Neural cell (in vitro differentiated cells): ENCODE data around the gene SLC12A5. TPM values are rescaled to one million over a fixed set of nuclear protein-coding genes. Genes with fewer than 3 reads are reported as not detected.

ENCODE experiments used
- H2AFZ ChIP-seq: fragments of 200-600, 300-800 bp; sonication (generic), shearing (Covaris generic); 2 replicates; pipeline ENCODE4 v1.6.0; 2014; ENCODE audit warnings: low read depth, mild to moderate bottlenecking, antibody characterized with exemption, low read length, moderate library complexity
- H3F3A ChIP-seq: fragments of 200-600 bp; shearing (Covaris generic); 2 replicates; pipeline ENCODE4 v1.6.1; 2016; ENCODE audit warnings: mild to moderate bottlenecking, moderate library complexity, mixed read lengths, antibody characterized with exemption, low read length; ENCODE audit not compliant: insufficient read depth, poor library complexity, severe bottlenecking
- H3K27ac ChIP-seq: fragments of 200-600, 300-800 bp; sonication (generic), shearing (Covaris generic); 2 replicates; pipeline ENCODE4 v1.5.1; 2014; ENCODE audit warnings: mild to moderate bottlenecking, low read length, moderate library complexity
- H3K27me3 ChIP-seq: fragments of 300-800, 200-600 bp; sonication (generic), shearing (Covaris generic); 2 replicates; pipeline ENCODE4 v1.6.0; 2014; ENCODE audit warnings: mild to moderate bottlenecking, low read depth, low read length, moderate library complexity; ENCODE audit not compliant: insufficient read depth
- H3K36me3 ChIP-seq: fragments of 300-800, 200-600 bp; sonication (generic), shearing (Covaris generic); 2 replicates; pipeline ENCODE4 v1.5.1; 2014; ENCODE audit warnings: mild to moderate bottlenecking, antibody characterized with exemption, low read length, moderate library complexity; ENCODE audit not compliant: insufficient read depth
- H3K4me2 ChIP-seq: fragments of 300-800, 200-600 bp; sonication (generic), shearing (Covaris generic); 2 replicates; pipeline ENCODE4 v1.6.0; 2014; ENCODE audit warnings: mild to moderate bottlenecking, low read length
- H3K4me3 ChIP-seq: fragments of 300-800, 200-600 bp; sonication (generic), shearing (Covaris generic); 2 replicates; pipeline ENCODE4 v1.5.1; 2014; ENCODE audit warnings: mild to moderate bottlenecking, low read length, moderate library complexity
- H3K79me2 ChIP-seq: fragments of 200-600 bp; shearing (Covaris generic); replicated peaks from 2 replicates; pipeline ENCODE4 v1.6.0; 2014; ENCODE audit warnings: mild to moderate bottlenecking, low read length, moderate library complexity; ENCODE audit not compliant: insufficient read depth
- H3K9ac ChIP-seq: fragments of 300-800, 200-600 bp; sonication (generic), shearing (Covaris generic); 2 replicates; pipeline ENCODE4 v1.6.1; 2016; ENCODE audit warnings: mild to moderate bottlenecking, low read length, mixed read lengths
- H3K9me2 ChIP-seq: fragments of 200-600 bp; shearing (Covaris generic); 2 replicates; pipeline ENCODE4 v1.6.1; 2016; ENCODE audit warnings: mild to moderate bottlenecking, low read length, mixed read lengths; ENCODE audit not compliant: insufficient read depth
- H3K9me3 ChIP-seq: fragments of 200-600, 300-800 bp; sonication (generic), shearing (Covaris generic); 2 replicates; pipeline ENCODE4 v1.6.1; 2016; ENCODE audit warnings: mild to moderate bottlenecking, mixed run types, low read length, moderate library complexity, mixed read lengths
- H4K20me1 ChIP-seq: fragments of 200-600 bp; shearing (Covaris generic); 2 replicates; pipeline ENCODE4 v1.6.1; 2016; ENCODE audit warnings: mild to moderate bottlenecking, mixed run types; ENCODE audit not compliant: insufficient read depth
- EP300 ChIP-seq: fragments of 450-650 bp; conservative IDR thresholded peaks from 2 replicates; pipeline ENCODE4 v1.6.1; 2014; ENCODE audit warnings: antibody characterized with exemption, mild to moderate bottlenecking, moderate library complexity; ENCODE audit not compliant: poor library complexity, severe bottlenecking
- EZH2 ChIP-seq: fragments of 200-600, 300-800 bp; shearing (Covaris generic), sonication (generic); IDR thresholded peaks from 2 replicates; pipeline ENCODE4 v1.6.1; 2014; ENCODE audit warnings: antibody characterized with exemption, low read length, borderline replicate concordance, mild to moderate bottlenecking; ENCODE audit not compliant: insufficient read depth, poor library complexity, severe bottlenecking
- MXI1 ChIP-seq: fragments of 450-650 bp; conservative IDR thresholded peaks from 2 replicates; pipeline ENCODE4 v1.6.1; 2014; ENCODE audit warnings: antibody characterized with exemption, mild to moderate bottlenecking; ENCODE audit not compliant: poor library complexity, severe bottlenecking
- POLR2AphosphoS5 ChIP-seq: IDR thresholded peaks from 2 replicates; pipeline ENCODE4 v1.6.1; 2012
- RAD21 ChIP-seq: fragments of 450-650 bp; conservative IDR thresholded peaks from 2 replicates; pipeline ENCODE4 v1.6.1; 2014; ENCODE audit warnings: antibody characterized with exemption, mild to moderate bottlenecking, moderate library complexity
- SMC3 ChIP-seq: fragments of 450-650 bp; conservative IDR thresholded peaks from 2 replicates; pipeline ENCODE4 v1.6.1; 2014; ENCODE audit warnings: antibody characterized with exemption, mild to moderate bottlenecking, moderate library complexity; ENCODE audit not compliant: poor library complexity
- TAF1 ChIP-seq: IDR thresholded peaks from 2 replicates; pipeline ENCODE4 v1.6.1; 2012; ENCODE audit warnings: low read depth
- polyA plus RNA-seq: library from polyadenylated mRNA; depleted of rRNA; stranded (reverse); fragments of >200 nt; gene quantifications from 2 replicates; pipeline ENCODE4 v1.2.3, GENCODE V29; 2014
- TF ChIP-seq, protein P1 (sequence below): IDR thresholded peaks from 2 replicates; pipeline ENCODE4 v1.6.1; 2012; ENCODE audit warnings: borderline replicate concordance

The SLC12A5 gene
- polyA plus RNA-seq, 1 donor from 2014 or later, result 53.1 TPM

DNA sequence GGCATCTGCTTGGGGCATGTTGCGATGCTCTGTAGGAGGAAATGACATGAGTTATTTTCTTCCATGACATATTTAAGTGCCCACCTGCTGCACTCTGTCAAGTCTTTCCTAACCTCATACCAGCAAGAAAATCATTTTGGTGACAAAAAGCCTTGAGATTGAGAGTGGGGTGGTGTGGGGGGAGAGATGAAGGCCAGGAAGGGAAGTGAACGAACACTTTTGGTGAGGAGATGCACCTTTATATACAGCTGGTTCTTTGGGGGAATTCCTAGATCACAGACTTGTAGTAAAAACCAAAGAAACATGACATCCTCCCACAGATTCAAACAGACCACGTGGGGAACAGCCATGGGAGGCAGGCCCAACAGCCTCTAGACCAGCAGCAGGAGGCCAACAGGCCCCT lies 34.6 kb downstream of the SLC12A5 start:
- Histone ChIP-seq H4K20me1 (no peaks in the 10 kb centered on the region), H3K36me3 (peaks cover 18% of the 10 kb centered on the region), H3K9ac (no peak overlapping the region), H3K27ac (no peak overlapping the region), H3K79me2 (no peaks in the 10 kb centered on the region), H3K4me3 (no peak overlapping the region), H3K9me2 (no peaks in the 10 kb centered on the region), H3F3A (no peaks in the 10 kb centered on the region), H3K27me3 (no peaks in the 10 kb centered on the region), H3K4me2 (no peak overlapping the region), H3K9me3 (no peaks in the 10 kb centered on the region), H2AFZ (no peak overlapping the region)
- TF ChIP-seq, protein P1, sequence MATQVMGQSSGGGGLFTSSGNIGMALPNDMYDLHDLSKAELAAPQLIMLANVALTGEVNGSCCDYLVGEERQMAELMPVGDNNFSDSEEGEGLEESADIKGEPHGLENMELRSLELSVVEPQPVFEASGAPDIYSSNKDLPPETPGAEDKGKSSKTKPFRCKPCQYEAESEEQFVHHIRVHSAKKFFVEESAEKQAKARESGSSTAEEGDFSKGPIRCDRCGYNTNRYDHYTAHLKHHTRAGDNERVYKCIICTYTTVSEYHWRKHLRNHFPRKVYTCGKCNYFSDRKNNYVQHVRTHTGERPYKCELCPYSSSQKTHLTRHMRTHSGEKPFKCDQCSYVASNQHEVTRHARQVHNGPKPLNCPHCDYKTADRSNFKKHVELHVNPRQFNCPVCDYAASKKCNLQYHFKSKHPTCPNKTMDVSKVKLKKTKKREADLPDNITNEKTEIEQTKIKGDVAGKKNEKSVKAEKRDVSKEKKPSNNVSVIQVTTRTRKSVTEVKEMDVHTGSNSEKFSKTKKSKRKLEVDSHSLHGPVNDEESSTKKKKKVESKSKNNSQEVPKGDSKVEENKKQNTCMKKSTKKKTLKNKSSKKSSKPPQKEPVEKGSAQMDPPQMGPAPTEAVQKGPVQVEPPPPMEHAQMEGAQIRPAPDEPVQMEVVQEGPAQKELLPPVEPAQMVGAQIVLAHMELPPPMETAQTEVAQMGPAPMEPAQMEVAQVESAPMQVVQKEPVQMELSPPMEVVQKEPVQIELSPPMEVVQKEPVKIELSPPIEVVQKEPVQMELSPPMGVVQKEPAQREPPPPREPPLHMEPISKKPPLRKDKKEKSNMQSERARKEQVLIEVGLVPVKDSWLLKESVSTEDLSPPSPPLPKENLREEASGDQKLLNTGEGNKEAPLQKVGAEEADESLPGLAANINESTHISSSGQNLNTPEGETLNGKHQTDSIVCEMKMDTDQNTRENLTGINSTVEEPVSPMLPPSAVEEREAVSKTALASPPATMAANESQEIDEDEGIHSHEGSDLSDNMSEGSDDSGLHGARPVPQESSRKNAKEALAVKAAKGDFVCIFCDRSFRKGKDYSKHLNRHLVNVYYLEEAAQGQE, result no peak
- no peak for TF ChIP-seq RAD21
- no peak for TF ChIP-seq SMC3
- TF ChIP-seq EZH2, result no peak
- no peak for TF ChIP-seq POLR2AphosphoS5
- TF ChIP-seq EP300, result no peak
- no peak for TF ChIP-seq TAF1

DNA sequence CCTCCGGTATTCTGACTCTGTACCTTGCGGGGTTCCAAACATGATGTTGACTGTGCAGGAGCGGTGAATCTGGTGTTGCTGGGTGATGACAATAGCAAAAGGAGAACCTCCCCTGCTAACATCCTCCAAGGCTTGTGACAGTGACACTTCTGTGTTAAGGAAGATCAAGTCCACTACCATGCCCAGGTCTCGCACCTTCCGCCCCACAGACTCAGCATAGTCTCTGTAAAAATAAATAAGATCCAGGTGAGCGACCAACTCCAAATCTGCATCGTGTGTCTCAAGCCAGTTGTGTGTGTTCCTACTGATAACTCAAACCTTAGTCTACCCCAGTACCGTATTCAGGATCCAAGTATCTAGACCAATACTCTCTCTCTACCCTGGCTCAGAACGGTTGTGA lies 36.0 kb downstream of the SLC12A5 start:
- TF ChIP-seq EP300 (no peak), TAF1 (no peak), MXI1 (no peak), EZH2 (no peak), POLR2AphosphoS5 (no peak), RAD21 (no peak)
- TF ChIP-seq, protein P1, result no peak
- Histone ChIP-seq H4K20me1 (no peaks in the 10 kb centered on the region), H3K4me2 (no peak overlapping the region), H3F3A (no peaks in the 10 kb centered on the region), H3K4me3 (no peak overlapping the region), H2AFZ (no peak overlapping the region), H3K27me3 (no peaks in the 10 kb centered on the region), H3K9ac (no peak overlapping the region), H3K27ac (no peak overlapping the region), H3K9me3 (no peaks in the 10 kb centered on the region), H3K36me3 (peaks cover 18% of the 10 kb centered on the region), H3K79me2 (no peaks in the 10 kb centered on the region), H3K9me2 (no peaks in the 10 kb centered on the region)
